ENCODE results near the gene SLC9A8.

- TF ChIP-seq CTCF (IDR thresholded peaks at IDR 0.05), result peak; percentile 20
- TF ChIP-seq EZH2 (IDR thresholded peaks at IDR 0.05; ENCODE audit: borderline replicate concordance, insufficient read depth, low read depth, low read length, poor library complexity, severe bottlenecking), result no peak
These were observed 102.4 kb downstream of the SLC9A8 start for GRCh38 chr20:49915118-49915379.

Data from B cell (primary cell).